H9 (cell line): ENCODE measurements around the gene EXOC2. TPM values are rescaled to one million over a fixed set of nuclear protein-coding genes. Genes with fewer than 3 reads are reported as not detected.

ENCODE experiments used
- DNase-seq: peaks from one replicate; pipeline ENCODE4 v3.0.0-alpha.2; 2017
- H2AFZ ChIP-seq: one replicate; pipeline ENCODE4 v1.6.1; 2013; ENCODE audit warnings: mild to moderate bottlenecking, low read length, control low read depth, moderate library complexity
- H2AK5ac ChIP-seq: 2 replicates; pipeline ENCODE4 v1.6.1; 2013; ENCODE audit warnings: low read length, control low read depth, mixed read lengths; ENCODE audit not compliant: insufficient read length
- H2BK120ac ChIP-seq: one replicate; pipeline ENCODE4 v1.6.1; 2013; ENCODE audit warnings: low read depth, mild to moderate bottlenecking, low read length, control low read depth, inconsistent platforms; ENCODE audit not compliant: poor library complexity, severe bottlenecking
- H2BK12ac ChIP-seq: 2 replicates; pipeline ENCODE4 v1.6.1; 2013; ENCODE audit warnings: low read length, control low read depth, mixed read lengths, low read depth; ENCODE audit not compliant: insufficient read length
- H2BK15ac ChIP-seq: 2 replicates; pipeline ENCODE4 v1.6.1; 2013; ENCODE audit warnings: low read depth, low read length, control low read depth
- H2BK20ac ChIP-seq: one replicate; pipeline ENCODE4 v1.6.1; 2013; ENCODE audit warnings: low read depth, mild to moderate bottlenecking, low read length, control low read depth, inconsistent platforms; ENCODE audit not compliant: poor library complexity, severe bottlenecking
- H2BK5ac ChIP-seq: 2 replicates; pipeline ENCODE4 v1.6.1; 2013; ENCODE audit warnings: low read length, control low read depth, mixed read lengths; ENCODE audit not compliant: insufficient read length
- H3K14ac ChIP-seq: 2 replicates; pipeline ENCODE4 v1.6.1; 2013; ENCODE audit warnings: low read length, control low read depth; ENCODE audit not compliant: insufficient read depth
- H3K18ac ChIP-seq: 2 replicates; pipeline ENCODE4 v1.6.1; 2013; ENCODE audit warnings: low read depth, mild to moderate bottlenecking, mixed read lengths, low read length, control low read depth; ENCODE audit not compliant: insufficient read length
- H3K23ac ChIP-seq: 2 replicates; pipeline ENCODE4 v1.6.1; 2013; ENCODE audit warnings: low read length, control low read depth, mixed read lengths, low read depth; ENCODE audit not compliant: insufficient read length
- H3K23me2 ChIP-seq: 2 replicates; pipeline ENCODE4 v1.6.1; 2013; ENCODE audit warnings: low read depth, mild to moderate bottlenecking, mixed read lengths, low read length, control low read depth; ENCODE audit not compliant: insufficient read length, poor library complexity, severe bottlenecking
- H3K27ac ChIP-seq: 2 replicates; pipeline ENCODE4 v1.5.1; 2013; ENCODE audit warnings: low read length, control low read depth, mixed read lengths, low read depth; ENCODE audit not compliant: insufficient read length
- H3K27me3 ChIP-seq: 2 replicates; pipeline ENCODE4 v1.6.1; 2013; ENCODE audit warnings: low read length, control low read depth, inconsistent platforms; ENCODE audit not compliant: insufficient read depth
- H3K4ac ChIP-seq: 2 replicates; pipeline ENCODE4 v1.6.1; 2013; ENCODE audit warnings: low read depth, mild to moderate bottlenecking, control low read depth, inconsistent platforms, low read length, moderate library complexity
- H3K4me1 ChIP-seq: 2 replicates; pipeline ENCODE4 v1.6.1; 2013; ENCODE audit warnings: low read length, control low read depth, inconsistent platforms; ENCODE audit not compliant: insufficient read depth
- H3K4me2 ChIP-seq: 2 replicates; pipeline ENCODE4 v1.6.1; 2013; ENCODE audit warnings: low read length, control low read depth, mixed read lengths; ENCODE audit not compliant: insufficient read length, insufficient read depth
- H3K56ac ChIP-seq: 2 replicates; pipeline ENCODE4 v1.6.1; 2013; ENCODE audit warnings: low read depth, mild to moderate bottlenecking, mixed read lengths, low read length, control low read depth; ENCODE audit not compliant: insufficient read length
- H3K79me1 ChIP-seq: 2 replicates; pipeline ENCODE4 v1.6.1; 2013; ENCODE audit warnings: low read depth, mild to moderate bottlenecking, moderate library complexity, low read length, control low read depth, inconsistent platforms; ENCODE audit not compliant: insufficient read depth, poor library complexity, severe bottlenecking
- H3K79me2 ChIP-seq: 2 replicates; pipeline ENCODE4 v1.6.1; 2013; ENCODE audit warnings: low read length, control low read depth, inconsistent platforms; ENCODE audit not compliant: insufficient read depth
- H3K9ac ChIP-seq: 2 replicates; pipeline ENCODE4 v1.6.1; 2013; ENCODE audit warnings: low read length, control low read depth, mixed read lengths; ENCODE audit not compliant: insufficient read length; ENCODE audit errors: extremely low read depth
- H3K9me3 ChIP-seq: one replicate; pipeline ENCODE4 v1.6.1; 2013; ENCODE audit warnings: low read depth, low read length, inconsistent platforms; ENCODE audit not compliant: control insufficient read depth
- H3T11ph ChIP-seq: one replicate; pipeline ENCODE4 v1.6.1; 2013; ENCODE audit warnings: mild to moderate bottlenecking, low read length, control low read depth, inconsistent platforms
- H4K20me1 ChIP-seq: one replicate; pipeline ENCODE4 v1.6.1; 2013; ENCODE audit not compliant: control insufficient read depth, insufficient read length, insufficient read depth
- H4K5ac ChIP-seq: 2 replicates; pipeline ENCODE4 v1.6.1; 2013; ENCODE audit warnings: low read depth, mild to moderate bottlenecking, mixed read lengths, low read length, control low read depth; ENCODE audit not compliant: insufficient read length
- H4K8ac ChIP-seq: replicated peaks from 2 replicates; pipeline ENCODE4 v1.6.1; 2013; ENCODE audit warnings: low read length, control low read depth, mixed read lengths, low read depth; ENCODE audit not compliant: insufficient read length
- H4K91ac ChIP-seq: 2 replicates; pipeline ENCODE4 v1.6.1; 2013; ENCODE audit warnings: low read depth, mild to moderate bottlenecking, moderate library complexity, mixed read lengths, low read length, control low read depth; ENCODE audit not compliant: insufficient read length
- H3K27ac Mint-ChIP-seq, 3 experiments: 2 replicates in 2 of 3; 3 replicates in 1 of 3; pipeline ENCODE4 v1.8.0; 2020 to 2021; ENCODE audit warnings: mixed read lengths in 3 of 3, mild to moderate bottlenecking in 1 of 3, moderate library complexity in 1 of 3
- H3K27me3 Mint-ChIP-seq: 2 replicates; pipeline ENCODE4 v1.8.0; 2021; ENCODE audit warnings: low read depth, mild to moderate bottlenecking, moderate library complexity, mixed read lengths
- H3K36me3 Mint-ChIP-seq, 3 experiments: 2 replicates in 2 of 3; 3 replicates in 1 of 3; pipeline ENCODE4 v1.8.0; 2020 to 2021; ENCODE audit warnings: low read depth in 3 of 3, mixed read lengths in 3 of 3; ENCODE audit not compliant: insufficient read depth in 1 of 3
- H3K4me1 Mint-ChIP-seq, 2 experiments: 2 replicates each; pipeline ENCODE4 v1.8.0; 2020; ENCODE audit warnings: mixed read lengths in 2 of 2
- H3K4me3 Mint-ChIP-seq, 2 experiments: 2 replicates in 1 of 2; 3 replicates in 1 of 2; pipeline ENCODE4 v1.8.0; 2020 to 2021; ENCODE audit warnings: mild to moderate bottlenecking in 2 of 2, mixed read lengths in 2 of 2, moderate library complexity in 1 of 2
- H3K9me3 Mint-ChIP-seq, 2 experiments: 2 replicates in 1 of 2; 3 replicates in 1 of 2; pipeline ENCODE4 v1.8.0; 2020; ENCODE audit warnings: mild to moderate bottlenecking in 2 of 2, mixed read lengths in 2 of 2, moderate library complexity in 1 of 2
- WGBS: extraction: QIAGEN DNeasy Blood & Tissue Kit; methylation state at CpG from one replicate; pipeline ENCODE4 v1.1.7; 2013; ENCODE audit warnings: missing lambda C conversion rate, low lambda C conversion rate, mixed read lengths; ENCODE audit not compliant: insufficient read length; ENCODE audit errors: extremely low coverage; 5-methylcytosine and 5-hydroxymethylcytosine counted together
- total RNA-seq: library from RNA; stranded (reverse); gene quantifications from 2 replicates; pipeline ENCODE4 v1.2.1, GENCODE V29; 2021
- TF ChIP-seq, protein P1 (sequence below): fragments of 200-600 bp; sonication (generic); conservative IDR thresholded peaks from 3 replicates; pipeline ENCODE4 v1.8.0; 2021; ENCODE audit warnings: antibody characterized with exemption, mild to moderate bottlenecking

Gene EXOC2
- total RNA-seq, 1 experiment from 2014 or later = 29.9 TPM

DNA sequence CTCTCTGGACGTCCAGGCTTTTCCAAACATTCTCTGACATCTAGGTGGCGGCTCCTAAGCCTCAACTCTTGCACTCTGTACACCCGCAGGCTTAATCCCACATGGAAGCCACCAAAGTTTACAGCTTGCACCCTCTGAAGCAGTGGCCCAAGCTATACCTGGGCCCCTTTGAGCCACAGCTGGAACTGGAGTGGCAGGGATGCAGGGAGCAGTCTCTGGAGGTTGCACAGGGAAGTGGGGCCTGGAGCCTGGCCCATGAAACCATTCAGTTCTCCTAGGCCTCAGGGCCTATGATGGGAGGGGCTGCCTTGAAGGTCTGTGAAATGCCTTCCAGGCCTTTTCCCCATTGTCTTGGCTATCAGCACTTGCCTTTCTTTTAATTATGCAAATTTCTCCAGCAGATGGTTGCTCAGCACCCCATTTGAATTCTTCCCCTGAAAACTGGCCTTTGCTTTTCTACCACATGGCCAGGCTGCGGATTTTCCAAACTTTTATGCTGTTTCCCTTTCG, 236.5 kb downstream of the EXOC2 start:
- H3K36me3 Mint-ChIP-seq = no peaks in the 10 kb centered on the region; a peak in 1 of 7 replicates
- no peak overlapping the region for H2BK12ac ChIP-seq

More for the DNA sequence above, 236.5 kb downstream of the EXOC2 start:
- Mint-ChIP-seq H3K4me1 (peaks cover 7 to 9% of the 10 kb centered on the region in 2 experiments), H3K4me3 (no peak overlapping the region), H3K9me3 (peaks cover 11 to 12% of the 10 kb centered on the region in 2 experiments; a peak in 4 of 5 replicates), H3K27ac (no peak overlapping the region), H3K27me3 (no peaks in the 10 kb centered on the region)
- H3K79me1 ChIP-seq = no peaks in the 10 kb centered on the region
- H4K5ac ChIP-seq = no peak overlapping the region
- no peak overlapping the region for H3T11ph ChIP-seq
- DNase-seq = peak; percentile 52
- H3K4me1 ChIP-seq = no peaks in the 10 kb centered on the region; the same call in 1 of the 2 replicates
- H4K20me1 ChIP-seq = no peaks in the 10 kb centered on the region
- H3K18ac ChIP-seq = peak overlapping the region; percentile 58
- H4K8ac ChIP-seq = no peak overlapping the region
- no peak overlapping the region for H3K4me2 ChIP-seq
- WGBS = no CpG with 5 or more reads among the region's 5 CpGs
- H3K23ac ChIP-seq = no peak overlapping the region
- no peak overlapping the region for H3K56ac ChIP-seq
- no peak overlapping the region for H3K14ac ChIP-seq
- no peak overlapping the region for H2BK120ac ChIP-seq
- H3K4ac ChIP-seq = no peak overlapping the region
- H2BK5ac ChIP-seq = no peak overlapping the region
- H4K91ac ChIP-seq = no peak overlapping the region
- no peak overlapping the region for H2AFZ ChIP-seq
- no peaks in the 10 kb centered on the region for H3K9me3 ChIP-seq
- H3K79me2 ChIP-seq = no peaks in the 10 kb centered on the region
- H2BK15ac ChIP-seq = no peak overlapping the region
- no peak overlapping the region for H3K27ac ChIP-seq
- no peak overlapping the region for H2AK5ac ChIP-seq
- no peaks in the 10 kb centered on the region for H3K27me3 ChIP-seq
- no peak overlapping the region for H2BK20ac ChIP-seq
- no peaks in the 10 kb centered on the region for H3K23me2 ChIP-seq
- no peak overlapping the region for H3K9ac ChIP-seq
- TF ChIP-seq, protein P1, sequence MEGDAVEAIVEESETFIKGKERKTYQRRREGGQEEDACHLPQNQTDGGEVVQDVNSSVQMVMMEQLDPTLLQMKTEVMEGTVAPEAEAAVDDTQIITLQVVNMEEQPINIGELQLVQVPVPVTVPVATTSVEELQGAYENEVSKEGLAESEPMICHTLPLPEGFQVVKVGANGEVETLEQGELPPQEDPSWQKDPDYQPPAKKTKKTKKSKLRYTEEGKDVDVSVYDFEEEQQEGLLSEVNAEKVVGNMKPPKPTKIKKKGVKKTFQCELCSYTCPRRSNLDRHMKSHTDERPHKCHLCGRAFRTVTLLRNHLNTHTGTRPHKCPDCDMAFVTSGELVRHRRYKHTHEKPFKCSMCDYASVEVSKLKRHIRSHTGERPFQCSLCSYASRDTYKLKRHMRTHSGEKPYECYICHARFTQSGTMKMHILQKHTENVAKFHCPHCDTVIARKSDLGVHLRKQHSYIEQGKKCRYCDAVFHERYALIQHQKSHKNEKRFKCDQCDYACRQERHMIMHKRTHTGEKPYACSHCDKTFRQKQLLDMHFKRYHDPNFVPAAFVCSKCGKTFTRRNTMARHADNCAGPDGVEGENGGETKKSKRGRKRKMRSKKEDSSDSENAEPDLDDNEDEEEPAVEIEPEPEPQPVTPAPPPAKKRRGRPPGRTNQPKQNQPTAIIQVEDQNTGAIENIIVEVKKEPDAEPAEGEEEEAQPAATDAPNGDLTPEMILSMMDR = no peak
